Effector CD8-positive, alpha-beta T cell (primary cell): ENCODE results near the gene GSTA1.
"Not testable (repeated sequence)": the region's sequence is repeated elsewhere in the genome, so short reads cannot be mapped to it uniquely, and the experiment has no call there.

ENCODE experiments used
- DNase-seq: peaks from one replicate; lab custom pipeline; 2025; lab: John Stamatoyannopoulos, UW

The GSTA1 gene

GRCh38 chr6:52808660-52809059, 5.0 kb upstream of the GSTA1 start:
- DNase-seq, result no peak

- no peak for DNase-seq
Measured at GRCh38 chr6:52802806-52803205, 810 bp downstream of the GSTA1 start.

- no peak for DNase-seq
Measured at GRCh38 chr6:52801188-52801841, 2.3 kb downstream of the GSTA1 start.

GRCh38 chr6:52799272-52799671, 4.3 kb downstream of the GSTA1 start:
- not testable (repeated sequence) for DNase-seq

GRCh38 chr6:52794366-52794765, 9.2 kb downstream of the GSTA1 start:
- DNase-seq, result not testable (repeated sequence)

GRCh38 chr6:52790861-52791260, 12.8 kb downstream of the GSTA1 start:
- no peak for DNase-seq

GRCh38 chr6:52789658-52790057, 14.0 kb downstream of the GSTA1 start:
- not testable (repeated sequence) for DNase-seq

GRCh38 chr6:52788478-52788877, 15.1 kb downstream of the GSTA1 start:
- no peak for DNase-seq

GRCh38 chr6:52787917-52788316, 15.7 kb downstream of the GSTA1 start:
- no peak for DNase-seq

- DNase-seq, result no peak
Measured at GRCh38 chr6:52786249-52786956, 17.2 kb downstream of the GSTA1 start.

- DNase-seq, result not testable (repeated sequence)
Measured at GRCh38 chr6:52782696-52783274, 20.8 kb downstream of the GSTA1 start.

- DNase-seq, result not testable (repeated sequence)
Measured at GRCh38 chr6:52782209-52782608, 21.4 kb downstream of the GSTA1 start.

GRCh38 chr6:52779237-52779636, 24.4 kb downstream of the GSTA1 start:
- DNase-seq, result no peak

GRCh38 chr6:52776711-52777351, 26.8 kb downstream of the GSTA1 start:
- DNase-seq, result not testable (repeated sequence)

- not testable (repeated sequence) for DNase-seq
Measured at GRCh38 chr6:52769399-52769798, 34.2 kb downstream of the GSTA1 start.

- DNase-seq, result not testable (repeated sequence)
Measured at GRCh38 chr6:52767658-52768057, 36.0 kb downstream of the GSTA1 start.

GRCh38 chr6:52763322-52763916, 40.2 kb downstream of the GSTA1 start, which contains the start of gene GSTA2:
GSTA2 (minus strand) TSS chr6:52763475; CDS start chr6:52757947, 5,528 bp downstream.
- not testable (repeated sequence) for DNase-seq

- DNase-seq, result not testable (repeated sequence)
Measured at GRCh38 chr6:52761673-52762491, 41.7 kb downstream of the GSTA1 start.

GRCh38 chr6:52760105-52760765, 43.4 kb downstream of the GSTA1 start:
- DNase-seq, result no peak

GRCh38 chr6:52759085-52759484, 44.5 kb downstream of the GSTA1 start:
- no peak for DNase-seq
